HFFc6 (cell line): Measurements from ENCODE around the gene FRMD1. TPM values are rescaled to one million over a fixed set of nuclear protein-coding genes. Genes with fewer than 3 reads are reported as not detected.

Source experiments
- DNase-seq: peaks from one replicate; pipeline ENCODE4 v3.0.0-alpha.2; 2018
- H3K27ac Mint-ChIP-seq: 2 replicates; pipeline ENCODE4 v1.8.0; 2020; ENCODE audit warnings: mild to moderate bottlenecking, mixed read lengths
- H3K27me3 Mint-ChIP-seq: 2 replicates; pipeline ENCODE4 v1.8.0; 2021; ENCODE audit warnings: mild to moderate bottlenecking, moderate library complexity, mixed read lengths; ENCODE audit not compliant: insufficient read depth
- H3K36me3 Mint-ChIP-seq: 2 replicates; pipeline ENCODE4 v1.8.0; 2021; ENCODE audit warnings: low read depth, mixed read lengths
- H3K4me1 Mint-ChIP-seq: 2 replicates; pipeline ENCODE4 v1.8.0; 2020; ENCODE audit warnings: low read depth, mixed read lengths
- H3K4me3 Mint-ChIP-seq: 2 replicates; pipeline ENCODE4 v1.8.0; 2020; ENCODE audit warnings: mild to moderate bottlenecking, moderate library complexity, mixed read lengths
- H3K9me3 Mint-ChIP-seq: 2 replicates; pipeline ENCODE4 v1.8.0; 2020; ENCODE audit warnings: mild to moderate bottlenecking, mixed read lengths
- CTCF ChIP-seq: fragments of 200-600 bp; sonication (generic); IDR thresholded peaks from 2 replicates; pipeline ENCODE4 v1.5.0; 2021; ENCODE audit warnings: antibody characterized with exemption, mild to moderate bottlenecking
- total RNA-seq, 6 experiments: library from RNA; stranded (reverse); fragmentation: NEBNext Ultra II Directional; extraction: Animal tissue kit (Norgen Biotek cat#: 25700); gene quantifications; 2 replicates in 1 of 6; 3 replicates in 5 of 6; pipeline ENCODE4 v1.2.3, GENCODE V29; 2021

Gene FRMD1
- total RNA-seq, 6 experiments from 2014 or later = not detected

- peaks cover 6% of the 10 kb centered on the region for H3K9me3 Mint-ChIP-seq
- peaks cover 10% of the 10 kb centered on the region for H3K4me1 Mint-ChIP-seq
- TF ChIP-seq CTCF = no peak
Measured at GRCh38 chr6:168110437-168110836, 31.4 kb upstream of the FRMD1 start.

GRCh38 chr6:168109171-168109570, 30.2 kb upstream of the FRMD1 start:
- no peak overlapping the region for H3K4me3 Mint-ChIP-seq
- peaks cover 10% of the 10 kb centered on the region for H3K9me3 Mint-ChIP-seq
- H3K27me3 Mint-ChIP-seq = peaks cover 7% of the 10 kb centered on the region
- TF ChIP-seq CTCF = no peak
- DNase-seq = no peak
- H3K27ac Mint-ChIP-seq = no peak overlapping the region
- no peaks in the 10 kb centered on the region for H3K36me3 Mint-ChIP-seq
- peaks cover 10% of the 10 kb centered on the region for H3K4me1 Mint-ChIP-seq

More at GRCh38 chr6:168110437-168110836, 31.4 kb upstream of the FRMD1 start:
- H3K4me3 Mint-ChIP-seq = no peak overlapping the region
- H3K27me3 Mint-ChIP-seq = peaks cover 3% of the 10 kb centered on the region; the same call in 1 of the 2 replicates
- H3K27ac Mint-ChIP-seq = no peak overlapping the region
- DNase-seq = no peak
- H3K36me3 Mint-ChIP-seq = no peaks in the 10 kb centered on the region

- no peak overlapping the region for H3K27ac Mint-ChIP-seq
- H3K4me1 Mint-ChIP-seq = peaks cover 10% of the 10 kb centered on the region
- TF ChIP-seq CTCF = no peak
- H3K36me3 Mint-ChIP-seq = no peaks in the 10 kb centered on the region
- peaks cover 10% of the 10 kb centered on the region for H3K27me3 Mint-ChIP-seq
- H3K9me3 Mint-ChIP-seq = peaks cover 10% of the 10 kb centered on the region
- H3K4me3 Mint-ChIP-seq = no peak overlapping the region
- no peak for DNase-seq
Measured at GRCh38 chr6:168107191-168107983, 28.4 kb upstream of the FRMD1 start.

DNA sequence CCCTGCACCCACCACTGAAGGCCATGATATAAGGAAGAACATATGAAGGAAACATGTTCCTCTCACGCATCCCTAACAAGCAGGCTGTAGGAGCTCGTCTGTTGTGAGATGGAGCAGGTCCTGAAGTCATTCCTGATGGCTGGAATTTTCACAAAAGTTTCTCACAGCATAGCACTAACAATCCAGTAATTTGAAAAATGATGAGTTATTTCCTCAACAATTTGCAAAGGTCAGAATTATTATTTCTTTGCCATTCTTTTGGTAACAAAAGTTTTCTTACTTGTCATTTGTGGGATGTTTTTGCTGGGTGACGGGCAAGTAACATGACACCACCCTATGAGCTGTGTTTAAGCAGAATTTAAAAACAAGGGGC, 27.6 kb upstream of the FRMD1 start:
- peaks cover 10% of the 10 kb centered on the region for H3K9me3 Mint-ChIP-seq
- H3K36me3 Mint-ChIP-seq = no peaks in the 10 kb centered on the region
- H3K27me3 Mint-ChIP-seq = peaks cover 10% of the 10 kb centered on the region
- peak; percentile 9 for DNase-seq
- H3K4me3 Mint-ChIP-seq = no peak overlapping the region; the same call in 1 of the 2 replicates
- peak overlapping the region; percentile 53 for H3K27ac Mint-ChIP-seq
- H3K4me1 Mint-ChIP-seq = peaks cover 10% of the 10 kb centered on the region
- no peak for TF ChIP-seq CTCF

DNA sequence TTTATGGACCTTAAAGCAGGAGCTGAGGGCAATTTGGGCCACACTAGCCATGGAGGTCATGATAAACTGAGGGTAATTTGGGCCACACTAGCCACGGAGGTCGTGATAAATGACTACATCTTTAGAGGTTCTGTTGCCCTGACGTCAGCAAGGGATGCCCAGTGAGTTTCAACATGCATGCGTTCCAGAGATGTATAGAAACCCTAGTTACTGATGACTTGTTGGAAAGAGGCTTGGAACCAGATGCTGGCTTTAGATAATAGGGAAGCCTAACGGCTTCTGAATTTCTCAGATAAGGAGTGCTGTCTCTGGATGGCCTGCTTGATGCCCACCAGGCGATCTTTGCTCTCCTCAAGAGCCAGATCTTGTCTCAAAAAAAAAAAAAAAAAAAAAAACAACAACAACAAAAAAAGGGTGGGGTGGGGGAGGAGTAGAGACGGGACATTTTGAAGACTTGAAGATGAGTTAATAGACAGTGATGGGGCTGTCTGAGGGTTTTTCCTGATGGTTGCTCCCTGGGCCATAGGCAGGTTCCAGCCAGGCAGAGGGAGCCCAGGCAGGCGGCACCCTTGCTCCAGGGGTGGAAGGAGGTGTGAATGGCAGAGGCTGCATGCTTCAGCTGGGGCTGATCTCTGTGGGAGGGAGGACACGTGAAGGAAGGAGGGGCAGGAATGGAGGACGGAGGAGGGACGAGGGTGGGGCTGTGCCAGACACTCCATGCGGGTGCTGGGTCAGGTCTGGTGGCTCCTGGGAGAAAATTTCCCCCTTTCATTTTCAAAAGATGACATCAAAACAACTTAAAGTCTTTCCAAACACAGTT, 27.0 kb upstream of the FRMD1 start:
- H3K36me3 Mint-ChIP-seq = no peaks in the 10 kb centered on the region
- no peak for DNase-seq
- peaks cover 8% of the 10 kb centered on the region for H3K9me3 Mint-ChIP-seq
- no peak for TF ChIP-seq CTCF
- peaks cover 10% of the 10 kb centered on the region for H3K27me3 Mint-ChIP-seq
- peak overlapping the region; percentile 53 for H3K27ac Mint-ChIP-seq
- H3K4me3 Mint-ChIP-seq = peak overlapping the region; percentile 26; the same call in 1 of the 2 replicates
- peaks cover 10% of the 10 kb centered on the region for H3K4me1 Mint-ChIP-seq
